ENCODE results near the gene PRKAA1.

- TF ChIP-seq CTCF (IDR thresholded peaks at IDR 0.05; ENCODE audit: poor library complexity, severe bottlenecking) (no peak), MXI1 (conservative IDR thresholded peaks at IDR 0.05; ENCODE audit: poor library complexity, severe bottlenecking) (no peak), EZH2 (IDR thresholded peaks at IDR 0.05; ENCODE audit: borderline replicate concordance, insufficient read depth, low read length, poor library complexity, severe bottlenecking) (no peak), TAF1 (IDR thresholded peaks at IDR 0.05; ENCODE audit: low read depth) (no peak)
- TF ChIP-seq, protein P1, sequence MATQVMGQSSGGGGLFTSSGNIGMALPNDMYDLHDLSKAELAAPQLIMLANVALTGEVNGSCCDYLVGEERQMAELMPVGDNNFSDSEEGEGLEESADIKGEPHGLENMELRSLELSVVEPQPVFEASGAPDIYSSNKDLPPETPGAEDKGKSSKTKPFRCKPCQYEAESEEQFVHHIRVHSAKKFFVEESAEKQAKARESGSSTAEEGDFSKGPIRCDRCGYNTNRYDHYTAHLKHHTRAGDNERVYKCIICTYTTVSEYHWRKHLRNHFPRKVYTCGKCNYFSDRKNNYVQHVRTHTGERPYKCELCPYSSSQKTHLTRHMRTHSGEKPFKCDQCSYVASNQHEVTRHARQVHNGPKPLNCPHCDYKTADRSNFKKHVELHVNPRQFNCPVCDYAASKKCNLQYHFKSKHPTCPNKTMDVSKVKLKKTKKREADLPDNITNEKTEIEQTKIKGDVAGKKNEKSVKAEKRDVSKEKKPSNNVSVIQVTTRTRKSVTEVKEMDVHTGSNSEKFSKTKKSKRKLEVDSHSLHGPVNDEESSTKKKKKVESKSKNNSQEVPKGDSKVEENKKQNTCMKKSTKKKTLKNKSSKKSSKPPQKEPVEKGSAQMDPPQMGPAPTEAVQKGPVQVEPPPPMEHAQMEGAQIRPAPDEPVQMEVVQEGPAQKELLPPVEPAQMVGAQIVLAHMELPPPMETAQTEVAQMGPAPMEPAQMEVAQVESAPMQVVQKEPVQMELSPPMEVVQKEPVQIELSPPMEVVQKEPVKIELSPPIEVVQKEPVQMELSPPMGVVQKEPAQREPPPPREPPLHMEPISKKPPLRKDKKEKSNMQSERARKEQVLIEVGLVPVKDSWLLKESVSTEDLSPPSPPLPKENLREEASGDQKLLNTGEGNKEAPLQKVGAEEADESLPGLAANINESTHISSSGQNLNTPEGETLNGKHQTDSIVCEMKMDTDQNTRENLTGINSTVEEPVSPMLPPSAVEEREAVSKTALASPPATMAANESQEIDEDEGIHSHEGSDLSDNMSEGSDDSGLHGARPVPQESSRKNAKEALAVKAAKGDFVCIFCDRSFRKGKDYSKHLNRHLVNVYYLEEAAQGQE (IDR thresholded peaks at IDR 0.05; ENCODE audit: borderline replicate concordance): no peak
These were observed 39.9 kb upstream of the PRKAA1 start for GRCh38 chr5:40838086-40838485.

All from neural cell (in vitro differentiated cells).